Keratinocyte (primary cell): Measurements from ENCODE around the gene VSIR.

Experiments
- EZH2 ChIP-seq: IDR thresholded peaks from one replicate; pipeline ENCODE4 v1.6.1; 2012; ENCODE audit warnings: inconsistent platforms, mild to moderate bottlenecking, low read length, moderate library complexity
- TF ChIP-seq, protein P1 (sequence below), 3 experiments: IDR thresholded peaks in 1 of 3; conservative IDR thresholded peaks in 1 of 3; optimal IDR thresholded peaks in 1 of 3; 2 replicates in 2 of 3; 3 replicates in 1 of 3; pipeline versions ENCODE3 to v1.5.1; 2011; ENCODE audit warnings: low read length in 3 of 3, mild to moderate bottlenecking in 3 of 3, moderate library complexity in 2 of 3, control low read depth in 1 of 3, inconsistent platforms in 1 of 3; ENCODE audit not compliant: insufficient read depth in 2 of 3; ENCODE audit errors: extremely low read depth in 1 of 3

DNA sequence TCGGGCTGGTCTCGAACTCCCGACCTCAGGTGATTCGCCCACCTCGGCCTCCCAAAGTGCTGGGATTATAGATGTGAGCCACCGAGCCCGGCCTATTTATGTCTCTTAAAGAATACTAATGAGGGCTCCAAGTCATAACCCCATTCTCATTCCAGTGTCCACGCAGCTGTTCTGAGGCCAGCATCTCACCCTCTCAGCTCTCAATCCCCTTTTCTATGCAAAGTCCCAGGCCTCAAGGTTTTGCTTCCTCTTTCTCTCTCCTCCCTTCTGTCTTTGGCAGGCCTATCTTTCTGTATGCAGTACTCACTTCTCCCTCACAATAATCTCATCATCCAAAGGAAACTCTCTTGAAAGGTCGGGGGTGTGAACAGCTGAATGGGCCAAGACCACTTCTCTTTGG lies 28.0 kb upstream of the VSIR start:
- TF ChIP-seq, protein P1, sequence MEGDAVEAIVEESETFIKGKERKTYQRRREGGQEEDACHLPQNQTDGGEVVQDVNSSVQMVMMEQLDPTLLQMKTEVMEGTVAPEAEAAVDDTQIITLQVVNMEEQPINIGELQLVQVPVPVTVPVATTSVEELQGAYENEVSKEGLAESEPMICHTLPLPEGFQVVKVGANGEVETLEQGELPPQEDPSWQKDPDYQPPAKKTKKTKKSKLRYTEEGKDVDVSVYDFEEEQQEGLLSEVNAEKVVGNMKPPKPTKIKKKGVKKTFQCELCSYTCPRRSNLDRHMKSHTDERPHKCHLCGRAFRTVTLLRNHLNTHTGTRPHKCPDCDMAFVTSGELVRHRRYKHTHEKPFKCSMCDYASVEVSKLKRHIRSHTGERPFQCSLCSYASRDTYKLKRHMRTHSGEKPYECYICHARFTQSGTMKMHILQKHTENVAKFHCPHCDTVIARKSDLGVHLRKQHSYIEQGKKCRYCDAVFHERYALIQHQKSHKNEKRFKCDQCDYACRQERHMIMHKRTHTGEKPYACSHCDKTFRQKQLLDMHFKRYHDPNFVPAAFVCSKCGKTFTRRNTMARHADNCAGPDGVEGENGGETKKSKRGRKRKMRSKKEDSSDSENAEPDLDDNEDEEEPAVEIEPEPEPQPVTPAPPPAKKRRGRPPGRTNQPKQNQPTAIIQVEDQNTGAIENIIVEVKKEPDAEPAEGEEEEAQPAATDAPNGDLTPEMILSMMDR (optimal IDR thresholded peaks at IDR 0.05 in 1 of 3, IDR thresholded peaks at IDR 0.05 in 1 of 3, conservative IDR thresholded peaks at IDR 0.05 in 1 of 3; ENCODE audit: extremely low read depth in 1 of 3, insufficient read depth in 2 of 3, low read length in 3 of 3): no peak
- TF ChIP-seq EZH2: no peak
